Stimulated activated CD8-positive, alpha-beta memory T cell treated with anti-CD3 and anti-CD28 coated beads, Interleukin-15, amount 100 ng/mL, for 4 hours (primary cell): ENCODE measurements around the gene ZPBP2.
"Not testable (repeated sequence)": the region's sequence is repeated elsewhere in the genome, so short reads cannot be mapped to it uniquely, and the experiment has no call there.

Experiments used
- DNase-seq, 2 donors: peaks; one replicate each; pipeline ENCODE4 v3.0.0-alpha.2; 2020; ENCODE audit warnings: low read depth in 2 of 2

ZPBP2 gene

GRCh38 chr17:39867880-39868553 lies at the start of gene ZPBP2:
Gene ZPBP2 (plus strand): TSS chr17:39868202. CDS start chr17:39868355, 153 bp downstream.
- peak in 1 of 2 donors; percentile 26 for DNase-seq

GRCh38 chr17:39818358-39819000 lies 49.5 kb upstream of the ZPBP2 start:
- DNase-seq, result no peak

- no peak for DNase-seq
These were observed 47.5 kb upstream of the ZPBP2 start for GRCh38 chr17:39820541-39820940.

- no peak for DNase-seq
These were observed 47.0 kb upstream of the ZPBP2 start for GRCh38 chr17:39820987-39821386.

- DNase-seq, result no peak
These were observed 46.0 kb upstream of the ZPBP2 start for GRCh38 chr17:39822051-39822451.

GRCh38 chr17:39823407-39824054 lies 44.5 kb upstream of the ZPBP2 start:
- DNase-seq, result no peak

- DNase-seq, result no peak
These were observed 41.7 kb upstream of the ZPBP2 start for GRCh38 chr17:39826334-39826733.

GRCh38 chr17:39828443-39828842 lies 39.6 kb upstream of the ZPBP2 start:
- no peak for DNase-seq

GRCh38 chr17:39831588-39831987 lies 36.4 kb upstream of the ZPBP2 start:
- DNase-seq, result no peak

GRCh38 chr17:39834017-39834416 lies 34.0 kb upstream of the ZPBP2 start:
- no peak for DNase-seq

- DNase-seq, result no peak
These were observed 32.8 kb upstream of the ZPBP2 start for GRCh38 chr17:39835038-39835786.

GRCh38 chr17:39836117-39836516 lies 31.9 kb upstream of the ZPBP2 start:
- DNase-seq, result no peak

- DNase-seq, result no peak
These were observed 29.9 kb upstream of the ZPBP2 start for GRCh38 chr17:39838057-39838456.

GRCh38 chr17:39838784-39839183 lies 29.2 kb upstream of the ZPBP2 start:
- no peak for DNase-seq

- DNase-seq, result no peak
These were observed 26.8 kb upstream of the ZPBP2 start for GRCh38 chr17:39841134-39841683.

GRCh38 chr17:39845052-39845846 lies 22.8 kb upstream of the ZPBP2 start:
- no peak for DNase-seq

GRCh38 chr17:39846205-39846604 lies 21.8 kb upstream of the ZPBP2 start:
- no peak for DNase-seq

GRCh38 chr17:39848600-39848999 lies 19.4 kb upstream of the ZPBP2 start:
- DNase-seq, result no peak

- not testable (repeated sequence) for DNase-seq
These were observed 17.8 kb upstream of the ZPBP2 start for GRCh38 chr17:39850186-39850585.

- no peak for DNase-seq
These were observed 15.8 kb upstream of the ZPBP2 start for GRCh38 chr17:39852239-39852638.

- no peak for DNase-seq
These were observed 13.1 kb upstream of the ZPBP2 start for GRCh38 chr17:39854909-39855308.
